SJSA1 (cell line): ENCODE data around the gene PSTPIP1. TPM values are rescaled to one million over a fixed set of nuclear protein-coding genes. Genes with fewer than 3 reads are reported as not detected.

Experiments
- DNase-seq, 2 experiments: peaks; one replicate each; pipeline ENCODE4 v3.0.0-alpha.2; 2015 to 2020; ENCODE audit warnings: low spot score in 2 of 2, low read depth in 1 of 2
- H3K27ac ChIP-seq: fragments of 250-450 bp; sonication (Bioruptor Pico); 2 replicates; pipeline ENCODE4 v1.5.1; 2020; ENCODE audit warnings: mild to moderate bottlenecking, moderate library complexity
- H3K27me3 ChIP-seq: fragments of 250-450 bp; sonication (Bioruptor Pico); replicated peaks from 2 replicates; pipeline ENCODE4 v1.5.1; 2020; ENCODE audit warnings: mild to moderate bottlenecking, moderate library complexity
- H3K36me3 ChIP-seq: fragments of 250-450 bp; sonication (Bioruptor Pico); 2 replicates; pipeline ENCODE4 v1.5.1; 2020; ENCODE audit warnings: mild to moderate bottlenecking
- H3K4me1 ChIP-seq: fragments of 250-450 bp; sonication (Bioruptor Pico); replicated peaks from 2 replicates; pipeline ENCODE4 v1.6.1; 2021; ENCODE audit warnings: mild to moderate bottlenecking
- H3K4me3 ChIP-seq: fragments of 250-450 bp; sonication (Bioruptor Pico); 2 replicates; pipeline ENCODE4 v1.5.1; 2020; ENCODE audit warnings: mild to moderate bottlenecking
- H3K9me3 ChIP-seq: fragments of 250-450 bp; sonication (Bioruptor Pico); replicated peaks from 2 replicates; pipeline ENCODE4 v1.5.1; 2020; ENCODE audit warnings: mild to moderate bottlenecking
- total RNA-seq: library from RNA; depleted of rRNA; stranded (reverse); fragments of >200 nt; shearing (Covaris generic); gene quantifications from 2 replicates; pipeline ENCODE4 v1.2.3, GENCODE V29; 2014

PSTPIP1 gene
- total RNA-seq, 1 experiment from 2014 or later: not detected

GRCh38 chr15:76986743-76987142 lies 8.2 kb upstream of the PSTPIP1 start:
- H3K9me3 ChIP-seq: no peaks in the 10 kb centered on the region
- no peaks in the 10 kb centered on the region for H3K27me3 ChIP-seq
- no peak overlapping the region for H3K4me3 ChIP-seq

GRCh38 chr15:76987276-76987675 lies 7.7 kb upstream of the PSTPIP1 start:
- no peaks in the 10 kb centered on the region for H3K4me1 ChIP-seq
- H3K9me3 ChIP-seq: no peaks in the 10 kb centered on the region
- H3K4me3 ChIP-seq: no peak overlapping the region
- no peaks in the 10 kb centered on the region for H3K27me3 ChIP-seq
- no peaks in the 10 kb centered on the region for H3K36me3 ChIP-seq
- H3K27ac ChIP-seq: no peak overlapping the region
- no peak for DNase-seq

More at GRCh38 chr15:76986743-76987142, 8.2 kb upstream of the PSTPIP1 start:
- H3K27ac ChIP-seq: no peak overlapping the region
- H3K4me1 ChIP-seq: no peaks in the 10 kb centered on the region
- DNase-seq: no peak
- H3K36me3 ChIP-seq: no peaks in the 10 kb centered on the region

GRCh38 chr15:76987896-76988860 lies 6.7 kb upstream of the PSTPIP1 start:
- H3K9me3 ChIP-seq: no peaks in the 10 kb centered on the region
- H3K4me1 ChIP-seq: no peaks in the 10 kb centered on the region
- no peaks in the 10 kb centered on the region for H3K36me3 ChIP-seq
- no peak overlapping the region for H3K27ac ChIP-seq
- no peak overlapping the region for H3K4me3 ChIP-seq
- no peaks in the 10 kb centered on the region for H3K27me3 ChIP-seq
- no peak for DNase-seq

- Histone ChIP-seq H3K4me1 (no peaks in the 10 kb centered on the region), H3K36me3 (no peaks in the 10 kb centered on the region), H3K4me3 (no peak overlapping the region), H3K9me3 (no peaks in the 10 kb centered on the region), H3K27ac (no peak overlapping the region), H3K27me3 (no peaks in the 10 kb centered on the region)
- no peak for DNase-seq
These were observed 5.8 kb upstream of the PSTPIP1 start for GRCh38 chr15:76988867-76989780.

GRCh38 chr15:76991048-76991447 lies 3.9 kb upstream of the PSTPIP1 start:
- Histone ChIP-seq H3K36me3 (no peaks in the 10 kb centered on the region), H3K27me3 (no peaks in the 10 kb centered on the region), H3K4me1 (no peaks in the 10 kb centered on the region), H3K4me3 (no peak overlapping the region), H3K27ac (no peak overlapping the region), H3K9me3 (no peaks in the 10 kb centered on the region)
- no peak for DNase-seq

GRCh38 chr15:76991741-76992645 lies 2.9 kb upstream of the PSTPIP1 start:
- Histone ChIP-seq H3K4me1 (no peaks in the 10 kb centered on the region), H3K27me3 (no peaks in the 10 kb centered on the region), H3K36me3 (no peaks in the 10 kb centered on the region), H3K9me3 (no peaks in the 10 kb centered on the region), H3K4me3 (no peak overlapping the region), H3K27ac (no peak overlapping the region)
- no peak for DNase-seq

- no peaks in the 10 kb centered on the region for H3K27me3 ChIP-seq
- H3K4me1 ChIP-seq: no peaks in the 10 kb centered on the region
- no peaks in the 10 kb centered on the region for H3K36me3 ChIP-seq
- H3K9me3 ChIP-seq: no peaks in the 10 kb centered on the region
- no peak overlapping the region for H3K27ac ChIP-seq
- no peak for DNase-seq
- no peak overlapping the region for H3K4me3 ChIP-seq
These were observed 1.7 kb upstream of the PSTPIP1 start for GRCh38 chr15:76993114-76993725.

- Histone ChIP-seq H3K4me3 (no peak overlapping the region), H3K4me1 (no peaks in the 10 kb centered on the region), H3K27ac (no peak overlapping the region), H3K9me3 (no peaks in the 10 kb centered on the region), H3K36me3 (no peaks in the 10 kb centered on the region), H3K27me3 (no peaks in the 10 kb centered on the region)
- DNase-seq: no peak
These were observed 925 bp upstream of the PSTPIP1 start for GRCh38 chr15:76994001-76994400.

GRCh38 chr15:76994496-76994895 lies 430 bp upstream of the PSTPIP1 start:
- no peaks in the 10 kb centered on the region for H3K9me3 ChIP-seq
- H3K27ac ChIP-seq: no peak overlapping the region
- H3K27me3 ChIP-seq: no peaks in the 10 kb centered on the region
- no peak for DNase-seq
- no peak overlapping the region for H3K4me3 ChIP-seq
- H3K4me1 ChIP-seq: no peaks in the 10 kb centered on the region
- H3K36me3 ChIP-seq: no peaks in the 10 kb centered on the region

- no peak for DNase-seq
- H3K4me3 ChIP-seq: no peak overlapping the region
- no peaks in the 10 kb centered on the region for H3K27me3 ChIP-seq
- H3K36me3 ChIP-seq: no peaks in the 10 kb centered on the region
- H3K9me3 ChIP-seq: no peaks in the 10 kb centered on the region
- H3K27ac ChIP-seq: no peak overlapping the region
- H3K4me1 ChIP-seq: no peaks in the 10 kb centered on the region
These were observed 1.2 kb downstream of the PSTPIP1 start for GRCh38 chr15:76996076-76996525.

- Histone ChIP-seq H3K27ac (no peak overlapping the region), H3K4me3 (no peak overlapping the region)
- no peak for DNase-seq
These were observed 1.8 kb downstream of the PSTPIP1 start for GRCh38 chr15:76996526-76997401.

GRCh38 chr15:76998663-76999285 lies 3.8 kb downstream of the PSTPIP1 start:
- H3K36me3 ChIP-seq: no peaks in the 10 kb centered on the region
- DNase-seq: no peak
- H3K4me3 ChIP-seq: no peak overlapping the region
- no peak overlapping the region for H3K27ac ChIP-seq
- H3K27me3 ChIP-seq: no peaks in the 10 kb centered on the region
- no peaks in the 10 kb centered on the region for H3K9me3 ChIP-seq
- no peaks in the 10 kb centered on the region for H3K4me1 ChIP-seq

More at GRCh38 chr15:76996526-76997401, 1.8 kb downstream of the PSTPIP1 start:
- H3K36me3 ChIP-seq: no peaks in the 10 kb centered on the region
- no peaks in the 10 kb centered on the region for H3K27me3 ChIP-seq
- H3K9me3 ChIP-seq: no peaks in the 10 kb centered on the region
- no peaks in the 10 kb centered on the region for H3K4me1 ChIP-seq
